CD4-positive, alpha-beta T cell treated with Interleukin-6 at 100 ng/mL for 8 hours (primary cell): ENCODE data around the gene HEBP2.

ENCODE experiments used
- DNase-seq: peaks from one replicate; pipeline ENCODE4 v3.0.0-alpha.2; 2020; ENCODE audit warnings: mixed read lengths, low spot score

Gene HEBP2

DNA sequence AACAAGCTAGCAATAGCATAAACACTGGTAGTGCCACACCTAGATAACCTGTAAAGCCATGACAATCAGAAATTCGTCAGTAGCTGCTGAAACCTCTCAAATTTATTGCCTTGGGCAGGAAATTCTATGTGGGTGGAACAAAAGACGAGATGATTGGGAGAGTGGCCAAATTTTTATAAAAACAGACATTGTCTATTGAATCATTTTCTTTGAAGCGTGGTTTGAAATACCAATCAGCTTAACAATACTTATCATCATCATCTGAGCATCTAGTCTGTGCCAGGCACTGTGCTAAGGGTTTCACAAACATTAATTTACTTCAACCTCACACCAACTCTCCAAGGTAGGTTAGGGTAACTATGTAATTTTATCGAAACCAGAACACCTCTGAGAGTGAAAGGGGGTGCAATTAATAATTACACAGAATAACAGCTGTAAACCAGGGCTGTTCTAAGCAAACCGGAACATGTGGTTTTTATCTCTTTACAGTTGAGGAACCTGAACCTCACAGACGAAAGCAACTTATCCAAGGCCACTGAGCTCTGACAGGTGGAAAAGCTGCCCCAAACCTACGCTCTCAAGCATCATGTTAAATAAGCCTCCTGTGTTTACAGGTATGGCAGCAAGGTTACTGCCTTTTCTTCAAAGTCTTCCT, 51.9 kb downstream of the HEBP2 start:
- DNase-seq, result peak; percentile 58

DNA sequence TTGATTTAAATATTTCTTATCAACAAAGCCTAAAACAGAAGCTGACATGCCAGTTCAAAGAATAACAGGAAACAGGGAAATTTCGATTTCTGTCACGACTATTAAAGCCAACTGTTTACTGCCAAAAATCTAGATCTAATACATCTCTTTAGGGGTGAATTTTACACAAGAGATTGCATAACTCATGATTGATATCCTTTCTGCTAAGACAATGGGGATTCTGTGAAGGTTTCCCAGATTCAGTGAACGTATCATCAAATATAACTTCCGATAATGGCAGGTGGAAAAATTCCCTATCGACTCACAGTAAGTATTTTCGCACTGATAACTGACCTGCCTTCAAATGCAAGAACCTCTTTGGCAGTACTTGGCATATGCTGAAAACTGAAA, 52.4 kb downstream of the HEBP2 start:
- DNase-seq, result no peak

DNA sequence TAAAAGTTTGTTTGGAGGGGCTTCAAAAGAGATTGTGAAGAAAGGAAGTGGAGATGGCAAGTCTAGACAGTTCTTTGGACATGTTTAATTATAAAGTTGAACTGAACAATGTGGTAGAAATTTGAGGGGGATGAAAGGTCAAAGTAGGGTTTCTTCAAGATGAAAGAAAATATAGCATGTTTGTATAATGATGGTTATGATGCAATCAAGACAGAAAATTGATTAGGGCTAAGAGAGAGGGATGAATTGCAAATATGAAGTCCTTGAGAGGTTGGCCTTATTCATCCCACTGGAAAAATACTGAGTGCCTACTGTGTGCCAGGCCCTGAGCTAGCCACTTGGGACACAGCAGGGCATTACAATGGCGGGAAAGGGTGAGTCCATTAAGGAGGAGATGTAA, 57.6 kb downstream of the HEBP2 start:
- no peak for DNase-seq

GRCh38 chr6:138464085-138464484, 60.1 kb downstream of the HEBP2 start:
- DNase-seq, result no peak

GRCh38 chr6:138465007-138465645, 61.1 kb downstream of the HEBP2 start:
- no peak for DNase-seq

DNA sequence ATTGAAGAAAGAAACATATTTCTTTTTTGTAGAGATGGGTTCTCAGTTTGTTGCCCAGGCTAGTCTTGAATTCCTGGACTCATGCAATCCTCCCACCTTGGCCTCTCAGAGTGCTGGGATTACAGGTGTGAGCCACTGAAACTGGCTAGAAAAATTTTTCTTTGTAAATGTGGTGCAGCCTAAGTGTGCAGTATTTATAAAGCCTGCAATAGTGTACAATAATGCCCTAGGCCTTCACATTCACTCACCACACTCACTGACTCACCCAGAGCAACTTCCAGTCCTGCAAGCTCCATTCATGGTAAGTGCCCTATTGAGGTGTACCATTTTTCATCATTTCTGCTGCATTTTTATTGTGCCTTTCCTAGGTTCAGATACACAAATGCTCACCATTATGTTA, 63.9 kb downstream of the HEBP2 start:
- no peak for DNase-seq

- no peak for DNase-seq
Observed at GRCh38 chr6:138468320-138469015, 64.4 kb downstream of the HEBP2 start.
